AG04450 (cell line): ENCODE results near the gene FLT4. TPM values are rescaled to one million over a fixed set of nuclear protein-coding genes. Genes with fewer than 3 reads are reported as not detected.

Experiments
- CTCF ChIA-PET: fragments of 300-600, 350-600 bp; formaldehyde crosslinking; extraction: SDS; loops from one replicate; lab custom pipeline; 2022; ENCODE audit warnings: antibody characterized with exemption, inconsistent platforms; lab: Charles Lee
- POLR2A ChIA-PET: fragments of 350-600 bp; formaldehyde crosslinking; extraction: SDS; loops from one replicate; lab custom pipeline; 2021; ENCODE audit warnings: antibody characterized with exemption, inconsistent platforms; lab: Yijun Ruan, JAX
- DNase-seq: peaks from one replicate; pipeline ENCODE4 v3.0.0-alpha.2; 2011; ENCODE audit warnings: low read depth, low spot score
- H3K27ac ChIP-seq: one replicate; pipeline ENCODE4 v1.5.1; 2012; ENCODE audit warnings: low read depth, low read length, control low read depth
- H3K27me3 ChIP-seq: one replicate; pipeline ENCODE4 v1.6.0; 2012; ENCODE audit warnings: low read length; ENCODE audit not compliant: control insufficient read depth, insufficient read depth
- H3K4me3 ChIP-seq: 2 replicates; pipeline ENCODE4 v1.5.1; 2011; ENCODE audit warnings: mild to moderate bottlenecking, low read depth, low read length, control low read depth
- H3K9me3 ChIP-seq: 2 replicates; pipeline ENCODE4 v1.5.1; 2012; ENCODE audit warnings: low read length; ENCODE audit not compliant: control insufficient read depth, insufficient read depth
- polyA plus RNA-seq: library from polyadenylated mRNA; depleted of rRNA; stranded (reverse); fragments of >200 nt; gene quantifications from 2 replicates; pipeline ENCODE4 v1.2.3, GENCODE V29; 2011
- TF ChIP-seq, protein P1 (sequence below): IDR thresholded peaks from 2 replicates; pipeline ENCODE4 v1.5.1; 2011; ENCODE audit warnings: low read depth, low read length, control low read depth, inconsistent platforms

The FLT4 gene
- polyA plus RNA-seq, 1 experiment, result not detected

DNA sequence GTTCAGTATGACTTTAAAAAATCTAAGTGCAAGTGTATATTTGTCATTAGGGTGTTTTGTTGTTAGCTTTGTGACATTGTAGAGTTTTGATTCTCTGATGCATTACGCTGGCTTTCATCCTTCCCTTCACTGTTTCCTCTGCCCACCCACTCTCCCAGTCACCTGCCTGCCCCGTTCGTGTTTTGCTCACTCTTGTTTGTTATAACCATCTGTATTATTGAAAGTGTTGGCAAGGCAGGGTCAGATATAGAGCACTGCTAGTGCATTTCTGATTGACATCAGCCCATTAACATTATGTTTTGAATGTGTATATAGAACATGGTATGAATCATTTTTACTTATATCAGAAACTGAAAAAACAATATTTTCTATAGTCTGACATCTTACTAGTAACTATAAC lies 85.4 kb downstream of the FLT4 start:
- TF ChIP-seq, protein P1, sequence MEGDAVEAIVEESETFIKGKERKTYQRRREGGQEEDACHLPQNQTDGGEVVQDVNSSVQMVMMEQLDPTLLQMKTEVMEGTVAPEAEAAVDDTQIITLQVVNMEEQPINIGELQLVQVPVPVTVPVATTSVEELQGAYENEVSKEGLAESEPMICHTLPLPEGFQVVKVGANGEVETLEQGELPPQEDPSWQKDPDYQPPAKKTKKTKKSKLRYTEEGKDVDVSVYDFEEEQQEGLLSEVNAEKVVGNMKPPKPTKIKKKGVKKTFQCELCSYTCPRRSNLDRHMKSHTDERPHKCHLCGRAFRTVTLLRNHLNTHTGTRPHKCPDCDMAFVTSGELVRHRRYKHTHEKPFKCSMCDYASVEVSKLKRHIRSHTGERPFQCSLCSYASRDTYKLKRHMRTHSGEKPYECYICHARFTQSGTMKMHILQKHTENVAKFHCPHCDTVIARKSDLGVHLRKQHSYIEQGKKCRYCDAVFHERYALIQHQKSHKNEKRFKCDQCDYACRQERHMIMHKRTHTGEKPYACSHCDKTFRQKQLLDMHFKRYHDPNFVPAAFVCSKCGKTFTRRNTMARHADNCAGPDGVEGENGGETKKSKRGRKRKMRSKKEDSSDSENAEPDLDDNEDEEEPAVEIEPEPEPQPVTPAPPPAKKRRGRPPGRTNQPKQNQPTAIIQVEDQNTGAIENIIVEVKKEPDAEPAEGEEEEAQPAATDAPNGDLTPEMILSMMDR, result no peak
- ChIA-PET CTCF (no interaction called here), POLR2A (no interaction called here)
- no peak overlapping the region for H3K27ac ChIP-seq
- no peaks in the 10 kb centered on the region for H3K9me3 ChIP-seq
- no peak for DNase-seq
- no peak overlapping the region for H3K4me3 ChIP-seq
- H3K27me3 ChIP-seq, result no peaks in the 10 kb centered on the region

GRCh38 chr5:180558232-180558631 lies 91.2 kb downstream of the FLT4 start:
- TF ChIP-seq, protein P1, result no peak
- POLR2A ChIA-PET, result no interaction called here
- H3K27me3 ChIP-seq, result no peaks in the 10 kb centered on the region
- no peak overlapping the region for H3K27ac ChIP-seq
- no peak for DNase-seq
- no peaks in the 10 kb centered on the region for H3K9me3 ChIP-seq
- H3K4me3 ChIP-seq, result no peak overlapping the region
- CTCF ChIA-PET, result no interaction called here

- CTCF ChIA-PET, result interaction anchor here (1.0 kb wide), 1 partner anchor 27 kb away, joined by 3 read pairs; no protein-coding TSS in a partner anchor
- DNase-seq, result no peak
- Histone ChIP-seq H3K9me3 (no peaks in the 10 kb centered on the region), H3K27me3 (no peaks in the 10 kb centered on the region), H3K27ac (no peak overlapping the region), H3K4me3 (no peak overlapping the region)
- TF ChIP-seq, protein P1, result no peak
- POLR2A ChIA-PET, result interaction anchor here (0.6 kb wide), 1 partner anchor 9 kb away, joined by 6 read pairs; no protein-coding TSS in a partner anchor
Measured at GRCh38 chr5:180557217-180557809, 92.1 kb downstream of the FLT4 start.

- POLR2A ChIA-PET, result no interaction called here
- H3K27ac ChIP-seq, result peak overlapping the region; percentile 68
- CTCF ChIA-PET, result interaction anchor here (0.5 kb wide), 1 partner anchor 94 kb away, joined by 3 read pairs; no protein-coding TSS in a partner anchor
- H3K9me3 ChIP-seq, result no peaks in the 10 kb centered on the region
- H3K27me3 ChIP-seq, result no peaks in the 10 kb centered on the region
- no peak overlapping the region for H3K4me3 ChIP-seq
- DNase-seq, result peak; percentile 46
- TF ChIP-seq, protein P1, result no peak
Measured at GRCh38 chr5:180555168-180555921, 94.1 kb downstream of the FLT4 start.

GRCh38 chr5:180553530-180553929 lies 95.9 kb downstream of the FLT4 start:
- Histone ChIP-seq H3K27me3 (no peaks in the 10 kb centered on the region), H3K4me3 (no peak overlapping the region), H3K9me3 (no peaks in the 10 kb centered on the region), H3K27ac (no peak overlapping the region)
- CTCF ChIA-PET, result interaction anchor here (1.9 kb wide), 1 partner anchor 9 kb away, joined by 6 read pairs; no protein-coding TSS in a partner anchor
- TF ChIP-seq, protein P1, result no peak
- DNase-seq, result no peak
- POLR2A ChIA-PET, result no interaction called here
